Measurements from ENCODE around the gene LMX1A. TPM values are rescaled to one million over a fixed set of nuclear protein-coding genes. Genes with fewer than 3 reads are reported as not detected.

The LMX1A gene
- total RNA-seq, 1 donor from 2014 or later = not detected

GRCh38 chr1:165235777-165236291 is 120.7 kb downstream of the LMX1A start:
- Mint-ChIP-seq H3K9me3 (no peaks in the 10 kb centered on the region), H3K36me3 (ENCODE audit: low read depth) (no peaks in the 10 kb centered on the region), H3K27me3 (ENCODE audit: low read depth) (peaks cover 90% of the 10 kb centered on the region), H3K27ac (ENCODE audit: unreplicated experiment) (no peak overlapping the region), H3K4me1 (peaks cover 13% of the 10 kb centered on the region), H3K4me3 (peak overlapping the region; percentile 81)
- no peak for TF ChIP-seq CTCF (conservative IDR thresholded peaks at IDR 0.05)
- DNase-seq (ENCODE audit: low read depth, low spot score) = peak; percentile 20

GRCh38 chr1:165235155-165235776 is 121.2 kb downstream of the LMX1A start:
- Mint-ChIP-seq H3K36me3 (ENCODE audit: low read depth) (no peaks in the 10 kb centered on the region), H3K4me1 (peaks cover 13% of the 10 kb centered on the region), H3K9me3 (no peaks in the 10 kb centered on the region), H3K4me3 (peak overlapping the region; percentile 84), H3K27me3 (ENCODE audit: low read depth) (peaks cover 85% of the 10 kb centered on the region), H3K27ac (ENCODE audit: unreplicated experiment) (no peak overlapping the region)
- TF ChIP-seq CTCF (conservative IDR thresholded peaks at IDR 0.05) = no peak
- peak; percentile 9 for DNase-seq (ENCODE audit: low read depth, low spot score)

- Mint-ChIP-seq H3K27ac (ENCODE audit: unreplicated experiment) (no peak overlapping the region), H3K27me3 (ENCODE audit: low read depth) (peaks cover 85% of the 10 kb centered on the region), H3K4me1 (peaks cover 13% of the 10 kb centered on the region), H3K9me3 (no peaks in the 10 kb centered on the region), H3K36me3 (ENCODE audit: low read depth) (no peaks in the 10 kb centered on the region), H3K4me3 (no peak overlapping the region)
- TF ChIP-seq CTCF (conservative IDR thresholded peaks at IDR 0.05) = no peak
- no peak for DNase-seq (ENCODE audit: low read depth, low spot score)
These were observed 122.4 kb downstream of the LMX1A start for GRCh38 chr1:165234149-165234548.

GRCh38 chr1:165228676-165229075 is 127.8 kb downstream of the LMX1A start:
- peaks cover 68% of the 10 kb centered on the region for H3K27me3 Mint-ChIP-seq (ENCODE audit: low read depth)
- H3K9me3 Mint-ChIP-seq = no peaks in the 10 kb centered on the region
- no peaks in the 10 kb centered on the region for H3K36me3 Mint-ChIP-seq (ENCODE audit: low read depth)
- H3K4me3 Mint-ChIP-seq = no peak overlapping the region
- no peak overlapping the region for H3K27ac Mint-ChIP-seq (ENCODE audit: unreplicated experiment)
- TF ChIP-seq CTCF (conservative IDR thresholded peaks at IDR 0.05) = no peak
- no peak for DNase-seq (ENCODE audit: low read depth, low spot score)
- H3K4me1 Mint-ChIP-seq = no peaks in the 10 kb centered on the region

- H3K4me3 Mint-ChIP-seq = no peak overlapping the region
- no peak overlapping the region for H3K27ac Mint-ChIP-seq (ENCODE audit: unreplicated experiment)
- H3K4me1 Mint-ChIP-seq = no peaks in the 10 kb centered on the region
- TF ChIP-seq CTCF (conservative IDR thresholded peaks at IDR 0.05) = no peak
- H3K9me3 Mint-ChIP-seq = no peaks in the 10 kb centered on the region
- H3K36me3 Mint-ChIP-seq (ENCODE audit: low read depth) = no peaks in the 10 kb centered on the region
- no peak for DNase-seq (ENCODE audit: low read depth, low spot score)
- peaks cover 64% of the 10 kb centered on the region for H3K27me3 Mint-ChIP-seq (ENCODE audit: low read depth)
These were observed 128.3 kb downstream of the LMX1A start for GRCh38 chr1:165228111-165228655.
